ENCODE measurements around the gene PTTG1. TPM values are rescaled to one million over a fixed set of nuclear protein-coding genes. Genes with fewer than 3 reads are reported as not detected.

The PTTG1 gene
- total and polyA plus RNA-seq, 2 of the 4 experiments (the other 2 are of a cell fraction), result 98.6 to 118 TPM

DNA sequence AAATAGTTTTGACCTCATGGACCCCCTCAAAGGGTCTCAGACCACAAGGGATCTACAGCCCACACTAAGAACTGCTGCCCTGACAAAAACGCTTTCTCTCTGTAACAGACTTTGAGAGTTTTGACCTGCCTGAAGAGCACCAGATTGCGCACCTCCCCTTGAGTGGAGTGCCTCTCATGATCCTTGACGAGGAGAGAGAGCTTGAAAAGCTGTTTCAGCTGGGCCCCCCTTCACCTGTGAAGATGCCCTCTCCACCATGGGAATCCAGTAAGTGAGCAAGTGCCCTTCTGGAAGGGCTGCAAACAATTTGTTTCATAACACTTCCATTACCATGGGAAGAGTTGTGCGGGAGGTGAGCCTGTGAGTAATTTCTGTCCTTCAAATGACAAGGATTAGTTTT lies 6.0 kb downstream of the PTTG1 start:
- dilution Hi-C loops (cut with HindIII; ENCODE audit: low sequenced_read_pairs, unreplicated experiment) (no loop called here), intact Hi-C loops (cut with micrococcal nuclease) (no loop called here), in situ Hi-C loops (cut with MboI; ENCODE audit: low sequenced_read_pairs) (no loop called here)
- Histone ChIP-seq H3K4me3 (ENCODE audit: insufficient read depth, low read depth, low read length) (no peak overlapping the region), H2BK15ac (ENCODE audit: low read depth, low read length) (no peak overlapping the region), H3K9me1 (ENCODE audit: insufficient read depth, low read length) (peaks cover 6% of the 10 kb centered on the region; the same call in 1 of the 2 replicates), H3K27me3 (ENCODE audit: control insufficient read depth, insufficient read depth, low read length) (no peaks in the 10 kb centered on the region), H4K8ac (ENCODE audit: low read depth in 2 of 2, low read length in 2 of 2) (no peak overlapping the region), H3K23ac (ENCODE audit: low read depth, low read length) (no peak overlapping the region), H3K36me3 (ENCODE audit: control insufficient read depth, insufficient read depth, low read length) (peaks cover 5% of the 10 kb centered on the region), H4K20me1 (ENCODE audit: insufficient read depth, low read length) (no peaks in the 10 kb centered on the region), H2AFZ (replicated peaks; ENCODE audit: low read length, poor library complexity) (no peak overlapping the region), H3K18ac (ENCODE audit: low read depth, low read length) (no peak overlapping the region), H2BK20ac (ENCODE audit: low read depth, low read length) (no peak overlapping the region), H3K27ac (ENCODE audit: insufficient read depth, low read length) (no peak overlapping the region), H4K91ac (ENCODE audit: insufficient read depth, low read depth, low read length) (no peak overlapping the region), H3K9ac (ENCODE audit: low read depth, low read length) (no peak overlapping the region), H2BK120ac (ENCODE audit: low read depth, low read length) (no peak overlapping the region), H3K79me1 (ENCODE audit: low read depth in 1 of 2, low read length in 2 of 2) (peaks cover 10 to 29% of the 10 kb centered on the region in 2 experiments; a peak in 3 of 4 replicates), H3K4ac (ENCODE audit: low read depth, low read length) (no peak overlapping the region), H4K5ac (ENCODE audit: low read depth, low read length) (no peak overlapping the region), H3K4me2 (ENCODE audit: low read depth, low read length) (no peak overlapping the region), H2BK5ac (ENCODE audit: low read depth, low read length, poor library complexity, severe bottlenecking) (no peak overlapping the region), H2AK5ac (ENCODE audit: low read depth, low read length) (no peak overlapping the region), H3K56ac (ENCODE audit: extremely low read depth, insufficient read depth, low read length) (no peak overlapping the region), H3K9me3 (ENCODE audit: control insufficient read depth, insufficient read depth, low read length) (no peaks in the 10 kb centered on the region), H3K14ac (replicated peaks; ENCODE audit: low read depth, low read length) (no peak overlapping the region), H3K4me1 (ENCODE audit: control insufficient read depth, insufficient read depth, low read length) (peaks cover 4% of the 10 kb centered on the region), H2AK9ac (replicated peaks; ENCODE audit: low read depth, low read length, poor library complexity) (no peak overlapping the region)
- ATAC-seq (ENCODE audit: low read depth), result no peak
- WGBS, 2 experiments (ENCODE audit: extremely low coverage in 2 of 2, insufficient read length in 1 of 2), result no CpG with 5 or more reads among the region's 4 CpGs
- TF ChIP-seq MAZ (IDR thresholded peaks at IDR 0.05; ENCODE audit: borderline replicate concordance, low read depth, low read length), result no peak
- POLR2A ChIA-PET (ENCODE audit: unreplicated experiment), result no interaction called here
- CTCF ChIA-PET, result interaction anchor here (0.6 to 2.7 kb wide), 2 partner anchors 10 to 275 kb away, joined by 3 to 16 read pairs; no protein-coding TSS in a partner anchor
- no peak for DNase-seq
- no TSS peak for BruUV-seq (replicated peaks)

All from IMR-90 (cell line).